NCI-H446 treated with DMSO at 0.1 percent for 48 hours (cell line): ENCODE data around the gene PSMB5.
"Not testable (repeated sequence)": the region's sequence is repeated elsewhere in the genome, so short reads cannot be mapped to it uniquely, and the experiment has no call there.

Experiments used
- DNase-seq: peaks from one replicate; lab custom pipeline; 2025; lab: John Stamatoyannopoulos, UW

The PSMB5 gene

GRCh38 chr14:23015618-23016017, 19.1 kb downstream of the PSMB5 start:
- DNase-seq: no peak

GRCh38 chr14:23013749-23014054, 21.0 kb downstream of the PSMB5 start:
- not testable (repeated sequence) for DNase-seq

- no peak for DNase-seq
Observed at GRCh38 chr14:23013054-23013748, 21.5 kb downstream of the PSMB5 start.

- peak; percentile 55 for DNase-seq
Observed at GRCh38 chr14:23009939-23010726, 24.6 kb downstream of the PSMB5 start, which contains the start of gene C14orf93. Gene C14orf93, minus strand, starts transcription at chr14:23010143. Its CDS starts 11,120 bp downstream, at chr14:22999023.

GRCh38 chr14:23009483-23009938, 25.2 kb downstream of the PSMB5 start:
- no peak for DNase-seq

GRCh38 chr14:23008831-23009230, 25.9 kb downstream of the PSMB5 start:
- DNase-seq: peak; percentile 33

- DNase-seq: peak; percentile 98
Observed at GRCh38 chr14:23006544-23007419, 27.9 kb downstream of the PSMB5 start.

GRCh38 chr14:23006188-23006534, 28.5 kb downstream of the PSMB5 start:
- DNase-seq: no peak

GRCh38 chr14:23005451-23006187, 29.1 kb downstream of the PSMB5 start:
- no peak for DNase-seq

GRCh38 chr14:23004274-23004673, 30.4 kb downstream of the PSMB5 start:
- DNase-seq: not testable (repeated sequence)

GRCh38 chr14:23002592-23002991, 32.1 kb downstream of the PSMB5 start:
- DNase-seq: no peak

- no peak for DNase-seq
Observed at GRCh38 chr14:23000860-23001259, 33.8 kb downstream of the PSMB5 start.

- no peak for DNase-seq
Observed at GRCh38 chr14:22998329-22999012, 36.2 kb downstream of the PSMB5 start.

- no peak for DNase-seq
Observed at GRCh38 chr14:22997676-22998323, 36.9 kb downstream of the PSMB5 start.

GRCh38 chr14:22996768-22997654, 37.7 kb downstream of the PSMB5 start:
- DNase-seq: no peak

- no peak for DNase-seq
Observed at GRCh38 chr14:22995889-22996625, 38.6 kb downstream of the PSMB5 start.

GRCh38 chr14:22994762-22995275, 39.9 kb downstream of the PSMB5 start:
- no peak for DNase-seq

GRCh38 chr14:22993517-22993916, 41.2 kb downstream of the PSMB5 start:
- DNase-seq: no peak

GRCh38 chr14:22991852-22992251, 42.8 kb downstream of the PSMB5 start:
- no peak for DNase-seq
